IMR-90 (cell line): ENCODE data around the gene PRR12.

Source experiments
- CHD1 ChIP-seq: IDR thresholded peaks from 2 replicates; pipeline ENCODE4 v1.6.1; 2012; ENCODE audit warnings: low read depth, low read length, improper control_type of control experiment
- CTCF ChIP-seq: conservative IDR thresholded peaks from 2 replicates; pipeline ENCODE4 v1.5.1; 2012; ENCODE audit warnings: mild to moderate bottlenecking, low read depth, low read length, improper control_type of control experiment
- MXI1 ChIP-seq: IDR thresholded peaks from 2 replicates; pipeline ENCODE4 v1.6.1; 2012; ENCODE audit warnings: low read depth, mild to moderate bottlenecking, low read length, moderate library complexity, borderline replicate concordance
- POLR2A ChIP-seq: IDR thresholded peaks from 2 replicates; pipeline ENCODE4 v1.6.1; 2012; ENCODE audit warnings: mild to moderate bottlenecking, low read depth, low read length
- RCOR1 ChIP-seq: IDR thresholded peaks from 2 replicates; pipeline ENCODE4 v1.6.1; 2012; ENCODE audit warnings: mild to moderate bottlenecking, low read length, improper control_type of control experiment; ENCODE audit not compliant: insufficient replicate concordance
- SMC3 ChIP-seq: fragments of 150-350 bp; IDR thresholded peaks from 2 replicates; pipeline ENCODE4 v1.6.1; 2016; ENCODE audit warnings: low read depth, mild to moderate bottlenecking, antibody characterized with exemption, low read length, moderate library complexity

- TF ChIP-seq CTCF = no peak
- TF ChIP-seq POLR2A = no peak
- no peak for TF ChIP-seq RCOR1
- TF ChIP-seq CHD1 = no peak
- no peak for TF ChIP-seq MXI1
- no peak for TF ChIP-seq SMC3
Observed at GRCh38 chr19:49558591-49558990, 32.4 kb upstream of the PRR12 start.
